ENCODE measurements around the gene HEMK1. TPM values are rescaled to one million over a fixed set of nuclear protein-coding genes. Genes with fewer than 3 reads are reported as not detected.

Gene HEMK1
- total and polyA plus RNA-seq, 2 of the 8 experiments (the other 6 are each of a cell fraction or from before 2014, with no cell fraction given) = 9.7 to 10.6 TPM

GRCh38 chr3:50539356-50540286 is 29.7 kb upstream of the HEMK1 start (continued):
- no peak for TF ChIP-seq NANOG (IDR thresholded peaks at IDR 0.05; ENCODE audit: insufficient read depth, low read depth, low read length, poor library complexity, severe bottlenecking)
- no peak for TF ChIP-seq CREB1 (IDR thresholded peaks at IDR 0.05)
- TF ChIP-seq SAP30 (IDR thresholded peaks at IDR 0.05; ENCODE audit: insufficient read depth, insufficient replicate concordance, low read length) = no peak
- 0 out of 2 replicates have a peak, but pooled peaks have one; percentile 5 for TF ChIP-seq EGR1 (IDR thresholded peaks at IDR 0.05; ENCODE audit: borderline replicate concordance, low read depth, low read length)
- no peak for TF ChIP-seq BACH1 (IDR thresholded peaks at IDR 0.05; ENCODE audit: low read length)
